ENCODE data around the gene C8A.

DNA sequence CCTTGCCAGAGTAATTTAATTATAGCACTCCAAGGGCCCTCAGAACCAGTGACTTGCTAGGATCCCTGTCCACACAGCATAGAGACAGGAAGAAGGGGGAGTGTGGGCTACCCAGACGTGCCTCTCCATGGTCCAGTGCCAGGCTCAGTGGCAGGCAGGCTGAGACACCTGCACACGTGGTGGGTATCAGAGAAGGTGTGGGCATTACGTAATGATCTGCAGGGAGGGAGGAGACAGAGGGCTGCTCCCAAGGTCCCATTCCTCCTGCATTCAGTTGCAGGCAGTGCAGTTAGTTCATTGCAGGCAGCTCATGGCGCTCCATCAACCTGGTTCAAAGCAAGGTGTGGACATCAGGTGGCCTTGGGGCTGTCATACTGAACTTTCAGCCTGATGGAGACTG lies 61.4 kb downstream of the C8A start:
- TF ChIP-seq POLR2A (IDR thresholded peaks at IDR 0.05; ENCODE audit: extremely low read depth, insufficient read length) = no peak
- TF ChIP-seq, protein P1, sequence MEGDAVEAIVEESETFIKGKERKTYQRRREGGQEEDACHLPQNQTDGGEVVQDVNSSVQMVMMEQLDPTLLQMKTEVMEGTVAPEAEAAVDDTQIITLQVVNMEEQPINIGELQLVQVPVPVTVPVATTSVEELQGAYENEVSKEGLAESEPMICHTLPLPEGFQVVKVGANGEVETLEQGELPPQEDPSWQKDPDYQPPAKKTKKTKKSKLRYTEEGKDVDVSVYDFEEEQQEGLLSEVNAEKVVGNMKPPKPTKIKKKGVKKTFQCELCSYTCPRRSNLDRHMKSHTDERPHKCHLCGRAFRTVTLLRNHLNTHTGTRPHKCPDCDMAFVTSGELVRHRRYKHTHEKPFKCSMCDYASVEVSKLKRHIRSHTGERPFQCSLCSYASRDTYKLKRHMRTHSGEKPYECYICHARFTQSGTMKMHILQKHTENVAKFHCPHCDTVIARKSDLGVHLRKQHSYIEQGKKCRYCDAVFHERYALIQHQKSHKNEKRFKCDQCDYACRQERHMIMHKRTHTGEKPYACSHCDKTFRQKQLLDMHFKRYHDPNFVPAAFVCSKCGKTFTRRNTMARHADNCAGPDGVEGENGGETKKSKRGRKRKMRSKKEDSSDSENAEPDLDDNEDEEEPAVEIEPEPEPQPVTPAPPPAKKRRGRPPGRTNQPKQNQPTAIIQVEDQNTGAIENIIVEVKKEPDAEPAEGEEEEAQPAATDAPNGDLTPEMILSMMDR (IDR thresholded peaks at IDR 0.05; ENCODE audit: low read depth, low read length) = no peak
